GM20431 (cell line): ENCODE results near the gene NUDT17.
"Not testable (repeated sequence)": the region's sequence is repeated elsewhere in the genome, so short reads cannot be mapped to it uniquely, and the experiment has no call there.

Experiments used
- in situ Hi-C: fragments of 300-500 bp; cut with MseI, MboI; formaldehyde crosslinking; loops from one replicate; pipeline ENCODE4 v1.15.0; 2020; ENCODE audit warnings: low sequenced_read_pairs; ENCODE audit not compliant: unreplicated experiment

The NUDT17 gene, protein sequence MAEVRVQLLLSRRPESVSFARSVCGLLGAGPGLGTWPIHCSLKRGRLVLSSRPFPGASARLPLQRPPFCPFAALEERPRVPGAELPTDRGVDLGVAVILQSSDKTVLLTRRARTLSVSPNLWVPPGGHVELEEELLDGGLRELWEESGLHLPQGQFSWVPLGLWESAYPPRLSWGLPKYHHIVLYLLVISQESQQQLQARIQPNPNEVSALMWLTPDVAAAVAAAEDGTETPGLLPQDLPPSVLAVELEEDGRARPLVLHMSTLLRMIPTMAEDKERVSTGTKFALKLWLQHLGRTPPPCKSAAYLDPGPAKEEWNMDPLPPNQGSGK

DNA sequence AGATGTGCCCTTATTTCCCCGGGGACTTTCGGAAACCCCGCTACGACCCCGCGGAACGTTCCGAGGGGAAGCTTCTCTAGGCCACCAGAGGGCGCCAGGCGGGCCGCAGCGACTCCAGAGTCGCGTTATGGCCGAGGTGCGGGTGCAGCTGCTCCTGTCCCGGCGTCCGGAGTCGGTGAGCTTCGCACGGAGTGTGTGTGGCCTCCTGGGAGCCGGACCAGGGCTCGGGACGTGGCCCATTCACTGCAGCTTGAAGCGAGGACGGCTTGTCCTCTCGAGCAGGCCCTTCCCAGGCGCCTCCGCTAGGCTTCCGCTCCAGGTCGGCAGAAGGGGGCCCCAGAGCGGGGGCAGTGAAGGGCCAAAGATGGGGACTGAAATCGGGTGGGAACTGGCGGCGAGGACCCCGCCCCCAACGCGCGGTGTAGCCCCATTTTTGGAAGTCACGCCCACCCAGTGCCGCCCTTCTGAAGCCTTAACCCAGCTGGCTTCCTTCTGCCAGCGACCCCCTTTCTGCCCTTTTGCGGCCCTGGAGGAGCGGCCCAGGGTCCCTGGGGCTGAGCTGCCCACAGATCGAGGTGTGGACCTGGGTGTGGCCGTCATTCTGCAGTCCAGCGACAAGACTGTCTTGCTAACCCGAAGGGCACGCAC is at the start of gene NUDT17:
NUDT17 (plus strand) TSS at position 117 of the 648 bp plus-strand sequence; CDS start at position 128, 11 bp downstream.
- in situ Hi-C loops = no loop called here

DNA sequence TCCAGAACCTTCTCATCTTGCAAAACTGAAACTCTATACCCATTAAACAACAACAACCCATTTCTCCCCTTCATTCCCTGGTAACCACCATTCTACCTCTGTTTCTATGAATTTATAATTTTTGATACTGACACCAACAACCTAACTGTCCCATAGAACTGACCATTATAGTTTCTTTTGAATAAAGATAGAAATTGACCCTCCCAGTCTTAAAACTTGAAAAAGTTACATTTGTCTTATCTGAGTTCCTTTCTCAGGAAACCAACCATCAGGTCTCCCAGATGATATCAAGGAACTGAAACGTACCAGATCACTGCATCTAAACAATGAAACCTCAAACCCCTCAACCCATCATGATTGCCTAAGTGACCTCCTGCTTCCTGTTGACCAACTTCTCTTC is 48.7 kb upstream of the NUDT17 start:
- in situ Hi-C loops = no loop called here

DNA sequence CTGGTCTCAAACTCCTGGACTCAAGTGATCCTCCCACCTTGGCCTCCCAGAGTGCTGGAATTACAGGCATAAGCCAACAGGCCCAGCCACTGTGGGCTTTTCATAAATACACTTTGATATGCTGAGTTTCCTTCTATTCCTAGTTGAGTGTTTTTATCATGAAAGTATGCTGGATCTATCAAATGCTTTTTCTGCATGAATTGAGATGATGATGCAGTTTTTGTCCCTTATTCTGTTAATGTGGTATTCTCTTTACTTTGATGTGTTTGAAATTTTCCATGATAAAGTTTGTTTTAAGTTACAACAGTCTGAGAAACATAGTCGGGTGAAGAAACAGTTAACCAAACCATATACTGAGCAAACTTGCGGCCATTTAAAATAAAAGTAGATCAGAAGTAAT is 45.6 kb upstream of the NUDT17 start:
- in situ Hi-C loops = no loop called here

DNA sequence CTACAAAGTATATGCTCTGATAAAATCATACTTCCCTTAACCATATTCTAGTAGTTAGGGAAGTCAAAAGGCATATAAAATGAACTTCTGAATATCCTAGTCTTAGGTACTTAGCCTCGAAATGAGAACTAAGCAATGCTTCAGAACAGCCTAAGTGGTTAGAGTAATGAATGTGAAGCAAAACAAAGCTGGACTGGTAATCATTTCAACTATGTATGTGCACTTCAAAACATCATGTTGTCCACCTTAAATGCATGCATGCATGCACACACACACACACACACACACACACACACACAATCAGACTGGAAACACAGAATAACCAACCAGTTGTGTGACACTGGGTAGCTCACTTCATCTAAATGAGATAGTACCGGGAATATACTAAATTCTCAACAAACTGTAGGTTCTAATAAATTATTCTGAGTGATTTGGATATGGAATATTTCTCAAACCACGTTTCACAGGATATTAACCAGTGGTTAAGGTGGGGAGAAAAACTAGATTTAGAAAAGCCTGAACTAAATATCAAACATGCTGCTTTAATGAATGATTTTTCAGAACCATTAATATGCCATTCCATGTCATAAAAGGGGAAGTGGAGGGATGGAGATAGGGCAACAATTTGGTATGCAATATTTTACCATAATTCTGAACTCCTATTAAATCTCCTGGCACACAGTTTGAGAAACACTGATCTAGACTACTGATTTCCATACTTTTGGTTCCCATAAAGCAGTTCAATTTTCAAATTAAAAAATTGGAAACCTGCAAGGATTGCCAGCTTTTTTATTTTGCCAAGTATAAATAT is 41.0 kb upstream of the NUDT17 start:
- in situ Hi-C loops = no loop called here

DNA sequence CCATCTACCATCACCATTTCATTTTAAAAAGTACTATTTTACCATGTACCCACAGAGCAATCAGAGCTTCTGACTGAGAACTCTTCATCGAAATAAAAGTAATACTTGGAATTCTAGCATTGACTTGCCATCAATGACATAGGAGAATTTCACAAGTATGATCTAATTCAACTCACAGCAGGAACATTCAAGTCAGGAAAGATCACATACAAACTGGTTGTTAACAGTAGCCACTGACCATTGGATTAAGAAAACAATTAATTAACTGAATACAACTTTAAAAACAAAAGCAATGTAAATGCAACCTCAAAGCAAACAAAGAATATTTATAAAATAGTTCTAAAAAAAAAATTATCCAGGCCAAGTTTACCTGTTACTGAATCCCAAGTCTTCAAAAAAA is 40.4 kb upstream of the NUDT17 start:
- in situ Hi-C loops = no loop called here

DNA sequence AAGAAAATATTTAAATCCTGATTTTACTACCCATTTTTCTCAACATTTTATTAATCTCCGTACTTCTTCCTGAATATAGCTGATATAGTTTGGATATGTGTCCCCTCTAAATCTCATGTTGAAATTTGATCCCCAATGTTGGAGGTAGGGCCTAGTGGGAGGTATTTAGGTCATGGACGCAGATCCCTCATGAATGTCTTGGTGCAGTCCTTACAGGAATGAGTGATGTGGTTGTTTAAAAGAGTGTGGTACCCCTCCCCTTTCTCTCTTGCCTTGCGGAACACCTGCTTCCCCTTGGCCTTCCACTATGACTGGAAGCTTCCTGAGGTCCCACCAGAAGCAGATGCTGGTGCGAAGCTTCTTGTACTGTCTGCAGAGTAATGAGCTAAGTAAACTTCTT is 39.0 kb upstream of the NUDT17 start:
- in situ Hi-C loops = no loop called here

DNA sequence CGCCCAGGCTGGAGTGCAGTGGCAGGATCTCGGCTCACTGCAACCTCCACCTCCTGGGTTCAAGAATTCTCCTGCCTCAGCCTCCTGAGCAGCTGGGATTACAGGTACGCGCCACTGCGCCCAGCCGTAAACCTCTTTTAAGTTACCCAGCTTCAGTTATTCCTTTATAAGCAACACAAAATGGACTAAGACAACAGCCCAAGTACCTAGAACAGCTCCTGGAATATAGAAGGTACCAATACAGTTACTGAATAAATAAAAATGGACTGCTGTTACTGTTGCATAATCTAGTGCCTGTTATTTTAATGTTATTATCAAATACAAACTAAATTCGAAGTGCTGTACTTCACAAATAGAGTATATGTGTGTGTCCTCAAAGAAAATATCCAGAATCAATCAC is 38.6 kb upstream of the NUDT17 start:
- in situ Hi-C loops = no loop called here

DNA sequence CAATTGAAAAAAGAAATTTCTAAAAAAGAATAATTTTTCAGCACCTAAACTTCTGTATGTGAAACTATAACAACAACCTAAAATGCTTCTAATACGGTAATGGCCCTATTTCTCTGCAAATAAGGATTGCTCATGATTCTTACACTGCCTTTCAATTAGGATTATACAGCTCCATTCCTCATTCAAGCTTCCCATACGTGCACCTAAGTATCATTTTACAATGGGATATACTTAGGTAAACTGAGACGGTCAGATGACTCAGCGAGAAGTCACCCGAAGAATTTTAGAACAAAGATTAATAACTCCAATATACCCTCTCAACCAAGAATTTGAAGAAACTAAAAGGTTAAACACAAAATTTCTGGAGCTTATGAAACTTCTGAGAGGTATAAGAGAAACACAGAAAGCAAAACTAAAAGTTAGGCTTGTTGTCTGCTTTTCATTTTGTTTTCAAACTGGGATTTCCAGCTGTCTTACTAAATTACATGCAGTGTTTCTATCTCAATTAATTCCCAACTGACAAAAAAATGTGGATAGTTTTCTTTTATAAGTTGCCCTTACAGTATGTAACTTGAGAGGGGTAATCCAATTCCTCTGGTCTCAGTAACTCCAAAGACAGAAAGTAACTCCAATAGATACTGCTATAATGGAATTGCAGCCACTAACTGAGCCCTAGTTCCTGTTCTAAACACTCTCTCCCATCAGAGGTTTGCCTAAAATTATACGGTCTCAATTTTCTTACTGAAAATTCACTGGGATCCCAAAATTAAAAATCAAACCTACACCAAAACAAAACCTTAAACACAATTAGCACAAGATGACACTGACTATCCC is 32.2 kb upstream of the NUDT17 start:
- in situ Hi-C loops = not testable (repeated sequence)

DNA sequence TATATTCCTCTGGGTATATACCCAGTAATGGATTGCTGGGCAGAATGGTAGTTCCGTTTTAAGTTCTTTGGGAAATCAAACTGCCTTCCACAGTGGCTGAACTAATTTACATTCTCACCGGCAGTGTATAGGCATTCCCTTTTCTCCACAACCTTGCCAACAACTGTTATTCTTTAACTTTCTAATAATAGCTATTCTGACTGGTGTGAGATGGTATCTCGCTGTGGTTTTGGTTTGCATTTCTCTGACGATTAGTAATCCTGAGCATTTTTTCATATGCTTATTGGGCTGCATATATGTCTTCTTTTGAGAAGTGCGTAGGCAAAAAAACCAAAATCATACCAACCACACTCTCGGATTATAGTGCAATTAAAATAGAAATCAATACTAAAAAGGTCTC is 27.3 kb upstream of the NUDT17 start:
- in situ Hi-C loops = not testable (repeated sequence)

DNA sequence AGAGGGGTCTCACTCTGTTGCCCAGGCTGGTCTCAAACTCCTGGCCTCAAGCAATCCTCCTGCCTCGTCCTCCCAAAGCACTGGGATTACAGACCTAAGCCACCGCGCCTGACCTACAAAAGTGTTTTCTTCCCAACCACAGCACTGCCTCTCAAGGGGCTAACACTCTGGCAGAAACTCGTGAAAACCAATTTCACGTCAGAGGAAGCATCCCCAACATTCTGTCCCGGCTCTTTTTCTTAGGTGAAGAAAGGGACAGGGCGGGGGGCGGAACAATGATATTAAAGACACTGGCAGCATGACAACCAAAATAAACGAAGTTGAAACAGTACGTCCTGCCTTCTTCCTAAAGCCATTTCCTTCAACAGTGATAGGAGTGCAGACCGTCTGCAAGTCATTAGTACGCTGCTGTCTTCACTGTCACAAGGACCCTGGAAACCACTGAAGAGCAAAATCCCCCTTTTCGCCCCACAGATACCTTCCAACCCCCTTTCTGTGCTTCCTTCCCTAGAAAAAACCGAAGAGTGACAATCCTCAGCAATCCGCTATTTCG is 22.6 kb upstream of the NUDT17 start:
- in situ Hi-C loops = not testable (repeated sequence)

DNA sequence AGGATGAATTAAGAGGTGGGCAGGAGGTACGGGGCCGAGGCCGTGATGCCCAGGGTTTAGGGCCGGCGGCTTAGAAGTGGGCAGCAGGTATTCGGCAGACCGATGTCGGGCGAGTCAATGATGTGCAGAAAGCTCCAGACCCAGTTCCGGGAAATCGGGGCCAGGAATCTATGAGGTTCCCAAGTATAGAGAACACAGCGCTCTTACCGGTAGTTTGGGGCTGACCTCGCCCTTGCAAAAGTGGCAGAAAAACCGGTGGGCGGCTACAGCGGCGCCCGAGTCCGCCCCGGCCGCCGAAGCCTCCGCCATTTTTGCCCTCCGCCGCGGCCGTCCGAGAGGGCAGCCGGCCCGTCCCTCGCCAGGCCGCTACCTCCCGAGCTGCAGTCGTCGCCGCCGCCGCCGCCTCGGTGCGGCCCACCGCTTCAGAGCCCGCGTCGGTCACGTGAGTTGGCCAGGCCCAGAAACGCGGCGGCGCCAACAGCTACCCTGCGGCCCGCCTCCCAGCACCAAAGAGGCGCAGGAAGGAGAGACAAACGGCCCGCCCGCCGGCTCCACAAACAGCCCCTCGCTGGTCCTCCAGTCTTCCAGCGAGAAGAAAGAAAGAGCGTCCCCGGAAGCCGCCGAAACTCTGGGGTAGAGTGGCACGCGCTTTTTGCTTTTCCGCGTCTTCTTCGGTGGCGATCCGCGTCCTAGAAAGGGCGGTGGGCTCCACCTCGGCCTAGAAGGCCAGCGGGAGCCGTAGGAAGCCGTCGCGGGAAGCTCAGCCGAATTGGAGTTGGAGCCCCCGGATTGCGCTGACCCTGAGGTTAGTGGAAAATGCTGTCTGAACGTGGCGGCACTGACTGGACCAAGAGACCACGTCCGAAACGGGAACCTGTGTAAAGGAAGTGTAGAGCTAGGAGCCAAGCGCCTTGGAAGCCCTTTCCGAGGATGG is 21.6 kb upstream of the NUDT17 start, which contains the start of the genes POLR3C and RNF115:
POLR3C (plus strand) TSS at position 636 of the 934 bp plus-strand sequence. CDS start 1,577 bp downstream, outside the sequence.
RNF115 (minus strand) TSS at position 531 of the 934 bp plus-strand sequence; CDS start at position 309, 222 bp downstream.
- in situ Hi-C loops = no loop called here

DNA sequence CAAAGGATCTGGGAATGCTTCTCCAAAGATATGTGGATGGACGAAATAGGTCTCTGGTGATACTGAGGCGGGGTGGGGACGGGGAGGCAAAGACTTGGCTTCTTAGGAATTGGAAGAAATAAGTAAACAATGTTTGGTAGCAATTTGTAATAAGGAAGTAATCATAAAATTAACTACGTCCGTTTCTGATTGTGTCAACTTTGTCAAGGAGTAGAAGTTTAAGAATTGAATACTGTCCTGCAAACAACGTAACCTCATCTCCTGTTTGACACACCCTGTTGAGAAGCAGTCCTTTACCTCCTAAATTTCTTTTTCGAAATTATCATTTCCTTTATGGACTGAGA is 21.0 kb upstream of the NUDT17 start:
- in situ Hi-C loops = no loop called here

DNA sequence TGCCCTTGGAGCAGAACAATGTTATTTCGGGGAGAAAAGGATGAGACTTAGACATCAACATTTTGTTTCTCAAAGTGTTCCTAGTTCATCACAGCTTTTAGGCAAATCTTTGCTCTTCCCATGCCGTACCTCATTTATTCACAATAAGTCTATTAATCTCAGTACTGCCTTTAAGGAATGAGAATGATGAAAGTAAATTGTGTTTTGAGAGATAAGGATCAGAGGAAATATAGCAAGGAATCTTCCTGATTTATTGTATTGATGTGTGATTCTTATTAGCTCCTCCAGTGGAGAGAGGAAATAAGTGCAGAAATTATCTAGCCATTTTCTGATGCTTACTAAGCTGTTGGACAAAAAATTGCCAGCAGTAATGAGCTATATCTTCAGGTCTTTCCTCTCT is 19.4 kb upstream of the NUDT17 start:
- in situ Hi-C loops = no loop called here

DNA sequence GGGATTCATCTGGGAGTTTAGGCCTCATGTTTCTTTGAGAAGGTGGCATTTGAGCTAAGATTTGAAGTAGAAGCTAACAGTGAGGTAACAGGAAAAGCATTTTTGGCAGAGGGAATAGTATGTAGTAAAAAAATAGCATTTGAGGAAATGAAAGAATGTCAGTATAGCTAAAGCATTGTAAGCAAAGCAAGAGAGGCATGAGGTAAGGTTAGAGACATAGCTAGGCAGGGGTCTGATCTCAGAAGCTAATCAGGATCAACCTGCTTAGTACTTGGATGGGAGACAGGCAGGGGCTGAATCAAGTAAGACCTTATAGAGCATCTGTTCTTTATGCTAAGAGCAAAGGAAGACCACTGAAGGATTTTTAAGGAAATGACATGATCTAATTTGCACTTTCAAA is 17.5 kb upstream of the NUDT17 start:
- in situ Hi-C loops = no loop called here

DNA sequence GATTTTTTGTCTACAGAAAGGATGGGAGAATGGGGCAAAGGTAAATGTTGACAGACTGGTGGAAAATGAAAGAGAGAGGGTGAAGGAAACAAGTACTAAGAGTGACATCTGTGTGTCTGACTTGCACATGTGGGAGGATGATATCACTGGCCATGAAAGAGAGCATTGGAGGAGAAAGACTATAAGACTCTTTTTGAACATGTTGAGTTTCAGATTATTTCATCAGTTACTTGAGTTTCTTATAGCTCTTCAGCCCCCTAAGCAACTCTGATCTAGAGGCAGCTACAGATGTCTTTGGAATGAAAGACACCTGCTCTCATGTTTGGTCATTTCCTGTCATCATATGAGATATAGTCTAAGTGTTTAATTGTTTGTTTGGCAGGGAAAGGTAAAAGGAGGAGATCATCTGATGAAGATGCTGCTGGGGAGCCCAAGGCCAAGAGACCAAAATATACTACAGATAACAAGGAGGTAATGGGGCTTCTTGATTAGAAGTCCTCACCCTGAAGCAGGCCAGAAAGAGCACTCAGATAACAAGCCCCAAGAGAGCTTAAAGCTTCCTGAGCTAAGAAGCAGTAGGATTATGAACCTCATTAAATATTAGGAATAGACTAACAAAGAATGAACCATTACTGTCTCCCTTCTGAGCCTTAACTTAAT is 16.9 kb upstream of the NUDT17 start:
- in situ Hi-C loops = no loop called here

DNA sequence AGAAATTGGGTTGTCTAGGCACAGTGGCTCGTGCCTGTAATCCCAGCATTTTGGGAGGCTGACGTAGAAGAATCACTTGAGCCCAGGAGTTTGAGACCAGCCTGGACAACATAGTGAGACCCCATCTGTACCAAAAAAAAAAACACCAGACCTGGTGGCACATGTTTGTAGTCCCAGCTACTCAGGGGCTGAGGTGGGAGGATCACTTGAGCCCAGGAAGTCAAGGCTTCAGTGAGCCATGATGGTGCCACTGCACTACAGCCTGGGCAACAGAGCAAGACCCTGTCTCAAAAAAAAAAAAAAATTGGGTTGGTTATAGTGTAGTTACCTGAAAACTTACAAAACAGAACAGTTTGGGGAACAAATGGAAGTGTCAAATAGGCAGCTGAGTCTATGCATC is 14.6 kb upstream of the NUDT17 start:
- in situ Hi-C loops = not testable (repeated sequence)

DNA sequence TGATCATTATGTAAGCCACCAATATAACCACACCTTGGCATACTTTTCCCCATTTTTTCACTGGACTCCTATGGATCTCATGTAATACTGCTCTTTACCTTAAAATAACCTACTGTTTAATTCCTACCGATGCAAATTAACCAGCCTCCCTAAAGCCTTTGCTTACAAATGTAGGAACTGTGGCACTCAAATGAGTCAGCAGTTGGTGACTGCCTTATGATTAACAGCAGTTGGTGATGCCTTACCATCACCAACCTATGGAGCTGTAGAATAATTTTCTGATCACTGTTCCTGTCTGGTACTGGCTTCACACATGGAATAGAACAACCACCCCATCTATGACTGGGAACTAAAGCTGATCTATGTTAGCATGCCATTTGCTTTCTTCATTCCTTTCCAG is 7.8 kb upstream of the NUDT17 start:
- in situ Hi-C loops = no loop called here

DNA sequence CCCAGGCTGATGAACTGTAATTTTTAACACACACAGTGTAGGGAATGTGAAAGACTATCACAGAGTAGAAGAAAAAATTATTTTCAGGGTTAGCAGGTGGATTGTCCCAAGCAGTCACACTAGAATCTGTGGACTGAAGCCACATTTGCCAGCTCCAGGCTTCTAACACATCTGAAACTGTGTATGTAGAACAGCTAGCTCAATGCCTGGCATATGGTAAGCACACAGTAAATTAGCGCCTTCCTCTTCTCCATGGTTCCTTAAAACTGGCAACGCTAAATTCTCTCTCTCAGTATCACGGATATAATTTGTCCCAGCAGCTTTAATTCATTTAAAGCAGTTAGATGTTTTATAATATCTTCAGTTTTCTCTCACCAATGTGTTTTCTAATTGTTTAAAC is 2.4 kb upstream of the NUDT17 start:
- in situ Hi-C loops = no loop called here
